K562 (cell line): Measurements from ENCODE around the gene PCYT1A. TPM values are rescaled to one million over a fixed set of nuclear protein-coding genes. Genes with fewer than 3 reads are reported as not detected.

Experiments used
- ATAC-seq: fragments of 200-7000 bp; cut with Tn5 transposase; 3 replicates; pipeline ENCODE4 v1.9.1; 2020; ENCODE audit warnings: moderate library complexity
- BruUV-seq: library from RNA; stranded (reverse); fragments of 400-500 nt; replicated peaks from 2 replicates; lab custom pipeline; 2021; lab: Mats Ljungman, UMichigan
- CTCF ChIA-PET: fragments of 300-600 bp; formaldehyde crosslinking; extraction: SDS; loops from one replicate; lab custom pipeline; 2021; ENCODE audit warnings: low intra/inter-chr PET ratio; lab: Yijun Ruan, JAX
- POLR2A ChIA-PET: fragments of 300-600, 350-650 bp; sonication (Branson Sonifier 250); formaldehyde crosslinking; extraction: SDS; loops from one replicate; lab custom pipeline; 2021; ENCODE audit warnings: antibody characterized with exemption, inconsistent platforms; lab: Yijun Ruan, JAX
- DNase-seq, 4 experiments: peaks; one replicate each; pipeline versions ENCODE4 v3.0.0 to v3.0.0-alpha.2; 2011 to 2018; ENCODE audit warnings: low spot score in 3 of 4, mixed read lengths in 3 of 4; ENCODE audit errors: extremely low read depth in 1 of 4
- FAIRE-seq: peaks from 2 replicates; lab custom pipeline; 2011; peaks lifted over from hg19 to GRCh38; lab: Jason Lieb, UNC
- H2AFZ ChIP-seq: 2 replicates; pipeline ENCODE4 v1.6.0; 2011; ENCODE audit warnings: low read depth, low read length, control low read depth, inconsistent platforms
- H3K27ac ChIP-seq: fragments of 200-600 bp; 3 replicates; pipeline ENCODE4 v1.8.0; 2011; ENCODE audit warnings: low read depth, mild to moderate bottlenecking, control low read depth, inconsistent platforms, low read length, moderate library complexity, mixed read lengths; ENCODE audit errors: extremely low read depth
- H3K27me3 ChIP-seq, 2 experiments: fragments of 300-600 bp in 1 of 2; 2 replicates in 1 of 2; 3 replicates in 1 of 2; pipeline versions ENCODE4 v1.6.0 to v1.8.0; 2011; ENCODE audit warnings: inconsistent platforms in 2 of 2, low read length in 2 of 2, mild to moderate bottlenecking in 1 of 2, mixed read lengths in 1 of 2, moderate library complexity in 1 of 2; ENCODE audit not compliant: control insufficient read depth in 2 of 2, insufficient read depth in 2 of 2
- H3K36me3 ChIP-seq: fragments of 300-600 bp; 3 replicates; pipeline ENCODE4 v1.8.0; 2011; ENCODE audit warnings: mild to moderate bottlenecking, low read length, inconsistent platforms; ENCODE audit not compliant: control insufficient read depth, insufficient read depth
- H3K4me1 ChIP-seq, 2 experiments: fragments of 200-600 bp in 1 of 2; replicated peaks in 1 of 2; 2 replicates in 1 of 2; 3 replicates in 1 of 2; pipeline versions ENCODE4 v1.5.1 to v1.8.0; 2011; ENCODE audit warnings: inconsistent platforms in 2 of 2, low read length in 2 of 2, mild to moderate bottlenecking in 1 of 2, mixed read lengths in 1 of 2, moderate library complexity in 1 of 2; ENCODE audit not compliant: control insufficient read depth in 2 of 2, insufficient read depth in 2 of 2
- H3K4me2 ChIP-seq: 2 replicates; pipeline ENCODE4 v1.6.1; 2011; ENCODE audit warnings: low read length, control low read depth, inconsistent platforms, mixed read lengths; ENCODE audit not compliant: insufficient read depth
- H3K4me3 ChIP-seq: fragments of 200-600 bp; sonication (generic), shearing (Covaris generic); 2 replicates; pipeline ENCODE4 v1.5.1; 2016; ENCODE audit warnings: control low read depth, inconsistent platforms
- H3K79me2 ChIP-seq: fragments of 200-600 bp; 3 replicates; pipeline ENCODE4 v1.8.0; 2011; ENCODE audit warnings: low read length, inconsistent platforms; ENCODE audit not compliant: control insufficient read depth, insufficient read depth
- H3K9ac ChIP-seq, 2 experiments: 2 replicates each; pipeline versions ENCODE4 v1.6.0 to v1.6.1; 2011; ENCODE audit warnings: low read depth in 2 of 2, low read length in 2 of 2, control low read depth in 1 of 2, inconsistent platforms in 1 of 2, mild to moderate bottlenecking in 1 of 2, mixed read lengths in 1 of 2; ENCODE audit not compliant: insufficient read depth in 1 of 2
- H3K9me1 ChIP-seq: one replicate; pipeline ENCODE4 v1.6.0; 2011; ENCODE audit warnings: inconsistent platforms, mild to moderate bottlenecking, low read length, moderate library complexity; ENCODE audit not compliant: control insufficient read depth, insufficient read depth
- H3K9me3 ChIP-seq: replicated peaks from 2 replicates; pipeline ENCODE4 v1.5.1; 2011; ENCODE audit warnings: low read depth, low read length, inconsistent platforms; ENCODE audit not compliant: control insufficient read depth, insufficient read depth
- H4K20me1 ChIP-seq: replicated peaks from 2 replicates; pipeline ENCODE4 v1.6.1; 2011; ENCODE audit warnings: low read length, inconsistent platforms, mixed read lengths; ENCODE audit not compliant: control insufficient read depth, insufficient read depth
- HDAC2 ChIP-seq: fragments of 450-650 bp; IDR thresholded peaks from 2 replicates; pipeline ENCODE4 v1.6.1; 2016; ENCODE audit warnings: mild to moderate bottlenecking
- WGBS: fragments of 100-300 bp; shearing (Covaris generic); methylation state at CpG from one replicate; pipeline ENCODE4 v1.1.6; 2016; ENCODE audit warnings: low coverage, mixed read lengths; ENCODE audit not compliant: insufficient coverage; ENCODE audit errors: missing lambda C conversion rate; 5-methylcytosine and 5-hydroxymethylcytosine counted together
- in situ Hi-C: fragments of 300-500 bp; cut with MboI; formaldehyde crosslinking; loops from 4 replicates; pipeline ENCODE4 v1.15.0; 2018; ENCODE audit warnings: inconsistent platforms, mixed read lengths
- intact Hi-C: fragments of 100-400 bp; cut with micrococcal nuclease; formaldehyde crosslinking; loops from 2 replicates; pipeline ENCODE4 v1.14.2; 2022
- polyA plus RNA-seq, 8 experiments: library from polyadenylated mRNA; depleted of rRNA in 4 of 8; stranded (reverse) in 5 of 8; unstranded in 3 of 8; fragments of >200 nt; fragmentation: Nextera tagmentation in 2 of 8; fragmentation: Illumina TruSeq in 1 of 8; extraction: Ambion mirVana in 2 of 8; extraction: Trizol in 1 of 8; gene quantifications; 2 replicates each; pipeline versions ENCODE4 v1.2.1 to v1.2.3, GENCODE V29; 2011 to 2014; ENCODE audit warnings: inconsistent platforms in 1 of 8, missing spikeins in 1 of 8
- total RNA-seq, 7 experiments: library from RNA; depleted of rRNA in 6 of 7; stranded (reverse); fragments of >200 nt in 6 of 7; fragmentation: Illumina TruSeq in 2 of 7; extraction: Trizol in 2 of 7; gene quantifications; 2 replicates each; pipeline versions ENCODE4 v1.2.1 to v1.2.3, GENCODE V29; 2011 to 2021; ENCODE audit warnings: low replicate concordance in 1 of 7
- TF ChIP-seq, protein P1 (sequence below), 3 experiments: fragments of 200-800 bp in 1 of 3; sonication (Bioruptor generic) in 1 of 3; sonication (generic) in 1 of 3; formaldehyde crosslinking in 1 of 3; IDR thresholded peaks; 2 replicates each; pipeline versions ENCODE4 v1.6.1 to v1.8.0; 2016 to 2022; ENCODE audit warnings: mild to moderate bottlenecking in 2 of 3, missing compliant biosample characterization in 2 of 3, missing genetic modification characterization in 2 of 3, missing genetic modification reagents in 1 of 3

The PCYT1A gene
- total and polyA plus RNA-seq, 9 of the 15 experiments (the other 6 are each of a cell fraction or from before 2014, with no cell fraction given): 13.4 to 62.8 (median 49.4) TPM

DNA sequence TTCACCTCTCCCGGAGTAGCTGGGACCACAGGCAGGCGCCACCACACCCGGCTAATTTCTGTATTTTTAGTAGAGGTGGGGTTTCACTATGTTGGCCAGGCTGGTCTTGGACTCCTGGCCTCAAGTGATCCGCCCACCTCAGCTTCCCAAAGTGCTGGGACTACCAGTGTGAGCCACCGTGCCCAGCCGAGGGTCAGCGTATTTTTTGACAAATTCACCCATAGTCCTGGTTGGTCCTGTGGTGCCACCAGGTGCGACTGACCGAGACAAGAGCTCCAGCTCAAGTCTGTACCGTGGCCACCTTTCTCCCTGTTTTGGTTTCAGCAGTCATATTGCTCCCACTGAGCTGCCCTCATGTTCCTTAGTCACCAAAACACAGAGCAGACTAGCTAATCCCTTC is 62.4 kb downstream of the PCYT1A start:
- ChIA-PET CTCF (no interaction called here), POLR2A (interaction anchor here (0.5 to 1.5 kb wide), 5 partner anchors 9 to 287 kb away, joined by 3 to 4 read pairs (median 4); no protein-coding TSS in a partner anchor)
- Histone ChIP-seq H4K20me1 (no peaks in the 10 kb centered on the region), H3K27me3 (no peaks in the 10 kb centered on the region), H3K9me3 (no peaks in the 10 kb centered on the region), H3K4me2 (no peak overlapping the region), H3K9ac (peak overlapping the region in 1 of 2 experiments; percentile 6; a peak in 1 of 4 replicates), H3K36me3 (no peaks in the 10 kb centered on the region), H3K79me2 (no peaks in the 10 kb centered on the region), H3K9me1 (no peaks in the 10 kb centered on the region), H3K4me3 (no peak overlapping the region), H3K27ac (no peak overlapping the region), H3K4me1 (peaks cover 10 to 17% of the 10 kb centered on the region in 2 experiments; a peak in 4 of 5 replicates), H2AFZ (peak overlapping the region; percentile 44; the same call in 1 of the 2 replicates)
- BruUV-seq: no TSS peak
- TF ChIP-seq, protein P1, sequence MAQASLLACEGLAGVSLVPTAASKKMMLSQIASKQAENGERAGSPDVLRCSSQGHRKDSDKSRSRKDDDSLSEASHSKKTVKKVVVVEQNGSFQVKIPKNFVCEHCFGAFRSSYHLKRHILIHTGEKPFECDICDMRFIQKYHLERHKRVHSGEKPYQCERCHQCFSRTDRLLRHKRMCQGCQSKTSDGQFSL (CRISPR knock-in tag; IDR thresholded peaks at IDR 0.05): no peak
- TF ChIP-seq, protein P1 (tag; IDR thresholded peaks at IDR 0.05): 0 out of 4 replicates have a peak, but pooled peaks of 1 of the 2 experiments have one; percentile 26
- no peak for TF ChIP-seq HDAC2
- no peak for FAIRE-seq
- intact Hi-C loops: no loop called here
- no peak for DNase-seq
- no peak for ATAC-seq
- WGBS: 64% methylated on average over 6 of the region's 10 CpGs
- in situ Hi-C loops: no loop called here
